ENCODE measurements around the gene ATP8B4.

ATP8B4 gene

GRCh38 chr15:50051811-50052419 is 67.1 kb downstream of the ATP8B4 start:
- H3K36me3 ChIP-seq (ENCODE audit: insufficient read depth): no peaks in the 10 kb centered on the region
- no peak overlapping the region for H3K9ac ChIP-seq
- H3K79me2 ChIP-seq (ENCODE audit: insufficient read depth, low read depth): no peaks in the 10 kb centered on the region
- H2AFZ ChIP-seq (ENCODE audit: low read depth): no peak overlapping the region; the same call in 1 of the 2 replicates
- H3K4me3 ChIP-seq (IDR thresholded peaks at IDR 0.05; ENCODE audit: insufficient read depth, low read depth, low read length): no peak overlapping the region
- H3K27me3 ChIP-seq (ENCODE audit: insufficient read depth, low read depth): no peaks in the 10 kb centered on the region
- H3K4me2 ChIP-seq: no peak overlapping the region
- no peaks in the 10 kb centered on the region for H3K4me1 ChIP-seq (ENCODE audit: low read depth, poor library complexity, severe bottlenecking)
- H3K27ac ChIP-seq: no peak overlapping the region
- TF ChIP-seq CTCF (conservative IDR thresholded peaks at IDR 0.05; ENCODE audit: low read depth, low read length): peak; percentile 74
- H4K20me1 ChIP-seq (ENCODE audit: insufficient read depth): no peaks in the 10 kb centered on the region

GRCh38 chr15:50050986-50051743 is 67.9 kb downstream of the ATP8B4 start:
- H3K79me2 ChIP-seq (ENCODE audit: insufficient read depth, low read depth): no peaks in the 10 kb centered on the region
- H3K36me3 ChIP-seq (ENCODE audit: insufficient read depth): no peaks in the 10 kb centered on the region
- no peak overlapping the region for H3K4me2 ChIP-seq
- H3K4me3 ChIP-seq (IDR thresholded peaks at IDR 0.05; ENCODE audit: insufficient read depth, low read depth, low read length): no peak overlapping the region
- H3K27ac ChIP-seq: no peak overlapping the region
- no peak for TF ChIP-seq CTCF (conservative IDR thresholded peaks at IDR 0.05; ENCODE audit: low read depth, low read length)
- H3K27me3 ChIP-seq (ENCODE audit: insufficient read depth, low read depth): no peaks in the 10 kb centered on the region
- H2AFZ ChIP-seq (ENCODE audit: low read depth): no peak overlapping the region
- H4K20me1 ChIP-seq (ENCODE audit: insufficient read depth): no peaks in the 10 kb centered on the region
- no peak overlapping the region for H3K9ac ChIP-seq
- H3K4me1 ChIP-seq (ENCODE audit: low read depth, poor library complexity, severe bottlenecking): peaks cover 7% of the 10 kb centered on the region

GRCh38 chr15:50049871-50050270 is 69.2 kb downstream of the ATP8B4 start:
- Histone ChIP-seq H3K79me2 (ENCODE audit: insufficient read depth, low read depth) (no peaks in the 10 kb centered on the region), H3K27me3 (ENCODE audit: insufficient read depth, low read depth) (no peaks in the 10 kb centered on the region), H3K27ac (no peak overlapping the region), H3K4me3 (IDR thresholded peaks at IDR 0.05; ENCODE audit: insufficient read depth, low read depth, low read length) (no peak overlapping the region), H3K4me2 (no peak overlapping the region), H2AFZ (ENCODE audit: low read depth) (no peak overlapping the region), H3K4me1 (ENCODE audit: low read depth, poor library complexity, severe bottlenecking) (peaks cover 8% of the 10 kb centered on the region), H3K9ac (no peak overlapping the region), H3K36me3 (ENCODE audit: insufficient read depth) (no peaks in the 10 kb centered on the region), H4K20me1 (ENCODE audit: insufficient read depth) (no peaks in the 10 kb centered on the region)
- TF ChIP-seq CTCF (conservative IDR thresholded peaks at IDR 0.05; ENCODE audit: low read depth, low read length): no peak

- no peak overlapping the region for H3K4me3 ChIP-seq (IDR thresholded peaks at IDR 0.05; ENCODE audit: insufficient read depth, low read depth, low read length)
- H3K36me3 ChIP-seq (ENCODE audit: insufficient read depth): no peaks in the 10 kb centered on the region
- peaks cover 8% of the 10 kb centered on the region for H3K4me1 ChIP-seq (ENCODE audit: low read depth, poor library complexity, severe bottlenecking)
- no peak overlapping the region for H3K27ac ChIP-seq
- H3K4me2 ChIP-seq: no peak overlapping the region
- H3K27me3 ChIP-seq (ENCODE audit: insufficient read depth, low read depth): no peaks in the 10 kb centered on the region
- no peaks in the 10 kb centered on the region for H4K20me1 ChIP-seq (ENCODE audit: insufficient read depth)
- H2AFZ ChIP-seq (ENCODE audit: low read depth): no peak overlapping the region
- TF ChIP-seq CTCF (conservative IDR thresholded peaks at IDR 0.05; ENCODE audit: low read depth, low read length): no peak
- H3K9ac ChIP-seq: no peak overlapping the region
- H3K79me2 ChIP-seq (ENCODE audit: insufficient read depth, low read depth): no peaks in the 10 kb centered on the region
These were observed 72.2 kb downstream of the ATP8B4 start for GRCh38 chr15:50046867-50047266.

All from KMS-11 (cell line).